Measurements from ENCODE around the gene C17orf78.

DNA sequence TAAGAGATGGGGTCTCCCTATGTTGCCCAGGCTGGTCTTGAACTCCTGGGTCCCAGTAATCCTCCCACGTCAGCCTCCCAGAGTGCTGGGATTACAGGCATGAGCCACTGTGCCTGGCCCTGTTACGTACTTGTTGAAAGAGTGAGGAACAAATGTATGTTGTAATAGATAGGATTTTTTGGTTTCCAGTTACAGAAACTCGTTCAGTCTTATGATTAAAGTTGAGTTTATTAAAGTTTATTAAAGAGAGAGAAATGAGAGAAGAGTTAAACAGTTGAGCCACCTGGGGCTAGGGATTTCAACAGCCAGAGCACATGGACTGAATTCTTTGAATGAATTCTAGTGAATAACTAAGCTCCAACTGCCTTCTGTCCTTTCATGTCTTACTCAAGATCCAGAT, 34.6 kb downstream of the C17orf78 start:
- TF ChIP-seq, protein P1, sequence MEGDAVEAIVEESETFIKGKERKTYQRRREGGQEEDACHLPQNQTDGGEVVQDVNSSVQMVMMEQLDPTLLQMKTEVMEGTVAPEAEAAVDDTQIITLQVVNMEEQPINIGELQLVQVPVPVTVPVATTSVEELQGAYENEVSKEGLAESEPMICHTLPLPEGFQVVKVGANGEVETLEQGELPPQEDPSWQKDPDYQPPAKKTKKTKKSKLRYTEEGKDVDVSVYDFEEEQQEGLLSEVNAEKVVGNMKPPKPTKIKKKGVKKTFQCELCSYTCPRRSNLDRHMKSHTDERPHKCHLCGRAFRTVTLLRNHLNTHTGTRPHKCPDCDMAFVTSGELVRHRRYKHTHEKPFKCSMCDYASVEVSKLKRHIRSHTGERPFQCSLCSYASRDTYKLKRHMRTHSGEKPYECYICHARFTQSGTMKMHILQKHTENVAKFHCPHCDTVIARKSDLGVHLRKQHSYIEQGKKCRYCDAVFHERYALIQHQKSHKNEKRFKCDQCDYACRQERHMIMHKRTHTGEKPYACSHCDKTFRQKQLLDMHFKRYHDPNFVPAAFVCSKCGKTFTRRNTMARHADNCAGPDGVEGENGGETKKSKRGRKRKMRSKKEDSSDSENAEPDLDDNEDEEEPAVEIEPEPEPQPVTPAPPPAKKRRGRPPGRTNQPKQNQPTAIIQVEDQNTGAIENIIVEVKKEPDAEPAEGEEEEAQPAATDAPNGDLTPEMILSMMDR (IDR thresholded peaks at IDR 0.05), result no peak
- no peak for TF ChIP-seq POLR2A (IDR thresholded peaks at IDR 0.05)
